Measurements from ENCODE around the gene HAPLN2.
"Not testable (repeated sequence)": the region's sequence is repeated elsewhere in the genome, so short reads cannot be mapped to it uniquely, and the experiment has no call there.

Gene HAPLN2

DNA sequence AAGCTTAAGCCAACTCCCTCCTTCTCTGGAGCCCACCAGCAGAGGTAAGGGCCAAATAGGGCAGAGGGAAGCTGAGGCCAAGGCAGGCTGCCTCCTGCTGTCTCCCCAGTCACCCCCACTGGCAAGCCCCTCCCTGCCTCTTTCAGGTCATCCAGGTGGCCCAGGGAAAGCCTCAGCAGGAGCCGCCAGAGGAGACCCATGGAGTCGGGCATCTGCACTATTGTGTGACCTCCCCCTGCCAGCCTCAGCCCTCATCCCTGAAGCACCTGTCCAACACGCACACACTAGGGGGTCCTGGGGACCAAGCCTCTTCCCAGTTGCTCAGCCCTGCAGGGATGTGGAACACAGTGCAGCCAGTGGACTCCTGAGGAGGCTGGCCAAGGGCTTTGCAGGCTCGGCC, 32.9 kb upstream of the HAPLN2 start:
- H3K4ac ChIP-seq (ENCODE audit: low read depth, low read length) = no peak overlapping the region
- H3K27me3 ChIP-seq (ENCODE audit: insufficient read depth, low read length) = no peaks in the 10 kb centered on the region
- no peak overlapping the region for H2AK5ac ChIP-seq (ENCODE audit: low read length)
- H3K27ac ChIP-seq (ENCODE audit: low read depth, low read length) = no peak overlapping the region
- no peak for DNase-seq
- peaks cover 0 to 1% of the 10 kb centered on the region in 2 experiments for H3K4me1 ChIP-seq (ENCODE audit: control insufficient read depth in 1 of 2, insufficient read depth in 2 of 2, low read length in 2 of 2)
- H4K8ac ChIP-seq (ENCODE audit: low read depth, low read length) = no peak overlapping the region
- H2BK12ac ChIP-seq (ENCODE audit: low read length) = no peak overlapping the region
- no peak overlapping the region for H2BK120ac ChIP-seq (ENCODE audit: insufficient read depth, low read length, poor library complexity)
- H3K4me3 ChIP-seq (ENCODE audit: low read depth, low read length) = no peak overlapping the region
- no peaks in the 10 kb centered on the region for H3K36me3 ChIP-seq (ENCODE audit: control insufficient read depth in 1 of 2, insufficient read depth in 2 of 2, low read length in 2 of 2)
- H3K79me1 ChIP-seq (ENCODE audit: low read length) = peaks cover under 1% of the 10 kb centered on the region
- no peak overlapping the region for H3K18ac ChIP-seq (ENCODE audit: low read length)
- H4K91ac ChIP-seq (ENCODE audit: low read depth, low read length) = no peak overlapping the region
- H3K4me2 ChIP-seq (ENCODE audit: low read length) = no peak overlapping the region
- H2AFZ ChIP-seq (ENCODE audit: insufficient read depth, low read length, poor library complexity) = no peak overlapping the region
- no peaks in the 10 kb centered on the region for H3K9me3 ChIP-seq (ENCODE audit: insufficient read depth, low read depth, low read length)
- no peak overlapping the region for H2BK5ac ChIP-seq (ENCODE audit: low read depth, low read length, poor library complexity)
- no peaks in the 10 kb centered on the region for H3K79me2 ChIP-seq (ENCODE audit: control insufficient read depth, insufficient read depth, low read length, poor library complexity)
- H3K23ac ChIP-seq (ENCODE audit: low read length) = no peak overlapping the region
- no CpG with 5 or more reads among the region's 4 CpGs for WGBS (ENCODE audit: extremely low coverage, insufficient coverage, insufficient read length)
- H3K9ac ChIP-seq (ENCODE audit: low read length) = no peak overlapping the region
- no peak overlapping the region for H3K14ac ChIP-seq (ENCODE audit: low read length)
- H4K12ac ChIP-seq (ENCODE audit: low read depth, low read length) = no peak overlapping the region

DNA sequence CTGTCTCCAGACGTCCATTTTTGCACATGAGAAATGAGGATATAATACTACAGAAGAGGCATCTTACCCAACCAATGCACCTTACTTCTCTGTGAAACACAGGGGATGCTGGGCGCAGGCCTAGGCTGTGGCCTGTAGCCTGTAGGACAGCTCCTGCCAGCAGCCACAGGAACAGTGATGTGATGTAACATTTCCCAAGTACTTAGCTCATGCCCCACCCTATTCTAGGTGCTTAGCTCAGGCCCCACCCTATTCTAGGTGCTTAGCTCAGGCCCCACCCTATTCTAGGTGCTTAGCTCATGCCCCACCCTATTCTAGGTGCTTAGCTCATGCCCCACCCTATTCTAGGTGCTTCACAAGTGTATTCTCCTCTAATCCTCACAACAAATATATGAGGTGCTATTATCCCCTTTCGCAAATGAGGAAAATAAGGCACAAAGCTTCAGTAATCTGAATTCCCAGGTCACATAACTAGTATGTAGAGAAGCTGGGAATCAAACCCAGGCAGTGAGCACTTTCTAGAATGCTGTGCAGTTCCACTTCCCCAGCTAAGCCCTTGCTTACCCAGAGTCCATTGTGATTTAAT, 32.2 kb upstream of the HAPLN2 start:
- Histone ChIP-seq H2BK120ac (ENCODE audit: insufficient read depth, low read length, poor library complexity) (no peak overlapping the region), H2BK5ac (ENCODE audit: low read depth, low read length, poor library complexity) (no peak overlapping the region)

DNA sequence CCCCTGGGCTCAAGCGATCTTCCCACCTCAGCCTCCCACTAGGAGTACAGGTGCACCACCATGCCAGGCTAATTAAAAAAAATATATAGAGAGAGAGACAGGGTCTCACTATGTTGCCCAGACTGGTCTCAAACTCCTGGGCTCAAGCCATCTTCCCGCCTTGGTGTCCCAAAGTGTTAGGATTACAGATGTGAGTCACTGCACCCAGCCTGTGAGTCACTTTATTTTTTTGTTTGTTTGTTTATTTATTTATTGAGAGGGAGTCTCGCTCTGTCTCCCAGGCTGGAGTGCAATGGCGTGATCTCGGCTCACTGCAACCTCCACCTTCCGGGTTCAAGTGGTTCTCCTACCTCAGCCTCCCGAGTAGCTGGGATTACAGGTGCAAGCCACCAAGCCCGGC, 31.3 kb upstream of the HAPLN2 start:
- H3K4ac ChIP-seq (ENCODE audit: low read depth, low read length); H2AFZ ChIP-seq (ENCODE audit: insufficient read depth, low read length, poor library complexity); H3K4me1 ChIP-seq (ENCODE audit: control insufficient read depth in 1 of 2, insufficient read depth in 2 of 2, low read length in 2 of 2); H3K23ac ChIP-seq (ENCODE audit: low read length); H4K8ac ChIP-seq (ENCODE audit: low read depth, low read length); DNase-seq; H3K4me2 ChIP-seq (ENCODE audit: low read length); H4K91ac ChIP-seq (ENCODE audit: low read depth, low read length); H3K9ac ChIP-seq (ENCODE audit: low read length); H3K36me3 ChIP-seq (ENCODE audit: control insufficient read depth in 1 of 2, insufficient read depth in 2 of 2, low read length in 2 of 2); H2BK12ac ChIP-seq (ENCODE audit: low read length); H2AK5ac ChIP-seq (ENCODE audit: low read length); H4K12ac ChIP-seq (ENCODE audit: low read depth, low read length); H3K14ac ChIP-seq (ENCODE audit: low read length); H3K79me2 ChIP-seq (ENCODE audit: control insufficient read depth, insufficient read depth, low read length, poor library complexity); H3K4me3 ChIP-seq (ENCODE audit: low read depth, low read length); H2BK5ac ChIP-seq (ENCODE audit: low read depth, low read length, poor library complexity); H3K27ac ChIP-seq (ENCODE audit: low read depth, low read length); H3K27me3 ChIP-seq (ENCODE audit: insufficient read depth, low read length); H3K79me1 ChIP-seq (ENCODE audit: low read length); H3K18ac ChIP-seq (ENCODE audit: low read length); H2BK120ac ChIP-seq (ENCODE audit: insufficient read depth, low read length, poor library complexity); H3K9me3 ChIP-seq (ENCODE audit: insufficient read depth, low read depth, low read length): not testable (repeated sequence)
- no CpG with 5 or more reads among the region's 8 CpGs for WGBS (ENCODE audit: extremely low coverage, insufficient coverage, insufficient read length)

More for the DNA sequence above, 32.2 kb upstream of the HAPLN2 start:
- Histone ChIP-seq H4K12ac (ENCODE audit: low read depth, low read length) (no peak overlapping the region), H2AFZ (ENCODE audit: insufficient read depth, low read length, poor library complexity) (no peak overlapping the region), H3K14ac (ENCODE audit: low read length) (no peak overlapping the region), H3K18ac (ENCODE audit: low read length) (no peak overlapping the region), H4K91ac (ENCODE audit: low read depth, low read length) (no peak overlapping the region), H3K79me2 (ENCODE audit: control insufficient read depth, insufficient read depth, low read length, poor library complexity) (peaks cover 4% of the 10 kb centered on the region), H3K4me2 (ENCODE audit: low read length) (no peak overlapping the region), H3K9me3 (ENCODE audit: insufficient read depth, low read depth, low read length) (no peaks in the 10 kb centered on the region), H3K23ac (ENCODE audit: low read length) (no peak overlapping the region), H3K27ac (ENCODE audit: low read depth, low read length) (no peak overlapping the region), H2BK12ac (ENCODE audit: low read length) (no peak overlapping the region), H3K4ac (ENCODE audit: low read depth, low read length) (no peak overlapping the region), H3K4me3 (ENCODE audit: low read depth, low read length) (no peak overlapping the region), H2AK5ac (ENCODE audit: low read length) (no peak overlapping the region), H4K8ac (ENCODE audit: low read depth, low read length) (no peak overlapping the region), H3K9ac (ENCODE audit: low read length) (no peak overlapping the region), H3K79me1 (ENCODE audit: low read length) (peaks cover 6% of the 10 kb centered on the region), H3K4me1 (ENCODE audit: control insufficient read depth in 1 of 2, insufficient read depth in 2 of 2, low read length in 2 of 2) (peaks cover 0 to 2% of the 10 kb centered on the region in 2 experiments), H3K27me3 (ENCODE audit: insufficient read depth, low read length) (no peaks in the 10 kb centered on the region), H3K36me3 (ENCODE audit: control insufficient read depth in 1 of 2, insufficient read depth in 2 of 2, low read length in 2 of 2) (no peaks in the 10 kb centered on the region)
- DNase-seq = no peak
- WGBS (ENCODE audit: extremely low coverage, insufficient coverage, insufficient read length) = no CpG with 5 or more reads among the region's 3 CpGs

DNA sequence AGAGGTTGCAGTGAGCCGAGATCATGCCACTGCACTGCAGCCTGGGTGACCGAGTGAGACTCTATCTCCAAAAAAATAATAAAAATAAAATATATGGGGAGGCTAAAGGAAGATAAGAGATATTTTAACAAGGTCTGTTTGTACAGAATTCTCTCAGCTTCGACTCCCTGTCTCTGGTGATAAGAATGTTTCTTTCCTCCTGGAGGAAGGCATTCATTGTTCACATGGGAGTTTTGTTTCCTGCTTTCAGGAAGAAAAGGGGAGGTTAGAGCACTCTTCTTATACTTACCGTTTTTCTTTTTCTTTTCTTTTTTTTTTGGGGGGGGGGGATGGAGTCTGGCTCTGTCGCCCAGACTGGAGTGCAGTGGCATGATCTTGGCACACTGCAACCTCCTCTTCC, 29.7 kb upstream of the HAPLN2 start:
- Histone ChIP-seq H3K4ac (ENCODE audit: low read depth, low read length) (no peak overlapping the region), H4K8ac (ENCODE audit: low read depth, low read length) (no peak overlapping the region), H3K4me3 (ENCODE audit: low read depth, low read length) (no peak overlapping the region), H4K12ac (ENCODE audit: low read depth, low read length) (no peak overlapping the region), H3K79me1 (ENCODE audit: low read length) (peaks cover 6% of the 10 kb centered on the region), H4K91ac (ENCODE audit: low read depth, low read length) (no peak overlapping the region), H3K9ac (ENCODE audit: low read length) (no peak overlapping the region), H3K27ac (ENCODE audit: low read depth, low read length) (no peak overlapping the region), H2AFZ (ENCODE audit: insufficient read depth, low read length, poor library complexity) (no peak overlapping the region), H3K4me1 (ENCODE audit: control insufficient read depth in 1 of 2, insufficient read depth in 2 of 2, low read length in 2 of 2) (peaks cover 3 to 8% of the 10 kb centered on the region in 2 experiments), H3K18ac (ENCODE audit: low read length) (no peak overlapping the region), H3K14ac (ENCODE audit: low read length) (no peak overlapping the region), H3K23ac (ENCODE audit: low read length) (no peak overlapping the region), H3K79me2 (ENCODE audit: control insufficient read depth, insufficient read depth, low read length, poor library complexity) (peaks cover 6% of the 10 kb centered on the region), H3K9me3 (ENCODE audit: insufficient read depth, low read depth, low read length) (no peaks in the 10 kb centered on the region), H2AK5ac (ENCODE audit: low read length) (no peak overlapping the region), H3K4me2 (ENCODE audit: low read length) (no peak overlapping the region), H2BK12ac (ENCODE audit: low read length) (no peak overlapping the region), H2BK120ac (ENCODE audit: insufficient read depth, low read length, poor library complexity) (no peak overlapping the region), H3K36me3 (ENCODE audit: control insufficient read depth in 1 of 2, insufficient read depth in 2 of 2, low read length in 2 of 2) (peaks cover 12 to 13% of the 10 kb centered on the region in 2 experiments), H3K27me3 (ENCODE audit: insufficient read depth, low read length) (no peaks in the 10 kb centered on the region), H2BK5ac (ENCODE audit: low read depth, low read length, poor library complexity) (no peak overlapping the region)
- no peak for DNase-seq
- no CpG with 5 or more reads among the region's 5 CpGs for WGBS (ENCODE audit: extremely low coverage, insufficient coverage, insufficient read length)
